Measurements from ENCODE around the gene SEZ6L.

DNA sequence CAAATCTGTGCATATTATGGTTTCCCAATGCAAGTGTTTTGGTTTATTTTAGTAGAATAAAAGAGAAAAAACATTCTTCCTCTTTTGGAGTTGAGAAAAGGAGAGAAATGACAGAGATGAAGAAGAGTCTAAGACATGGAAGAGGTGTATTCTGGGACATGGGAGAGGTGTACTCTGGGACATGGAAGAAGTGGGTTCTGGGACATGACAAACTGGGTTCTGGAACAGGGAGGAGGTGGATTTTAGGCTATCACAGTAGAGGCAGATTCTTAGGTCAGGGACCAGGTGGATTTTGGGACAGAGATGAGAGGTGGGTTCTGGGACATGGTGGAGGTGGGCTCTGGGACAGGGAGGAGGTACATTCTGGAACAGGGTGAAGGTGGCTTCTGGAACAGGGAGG is 257.7 kb downstream of the SEZ6L start:
- TF ChIP-seq, protein P1, sequence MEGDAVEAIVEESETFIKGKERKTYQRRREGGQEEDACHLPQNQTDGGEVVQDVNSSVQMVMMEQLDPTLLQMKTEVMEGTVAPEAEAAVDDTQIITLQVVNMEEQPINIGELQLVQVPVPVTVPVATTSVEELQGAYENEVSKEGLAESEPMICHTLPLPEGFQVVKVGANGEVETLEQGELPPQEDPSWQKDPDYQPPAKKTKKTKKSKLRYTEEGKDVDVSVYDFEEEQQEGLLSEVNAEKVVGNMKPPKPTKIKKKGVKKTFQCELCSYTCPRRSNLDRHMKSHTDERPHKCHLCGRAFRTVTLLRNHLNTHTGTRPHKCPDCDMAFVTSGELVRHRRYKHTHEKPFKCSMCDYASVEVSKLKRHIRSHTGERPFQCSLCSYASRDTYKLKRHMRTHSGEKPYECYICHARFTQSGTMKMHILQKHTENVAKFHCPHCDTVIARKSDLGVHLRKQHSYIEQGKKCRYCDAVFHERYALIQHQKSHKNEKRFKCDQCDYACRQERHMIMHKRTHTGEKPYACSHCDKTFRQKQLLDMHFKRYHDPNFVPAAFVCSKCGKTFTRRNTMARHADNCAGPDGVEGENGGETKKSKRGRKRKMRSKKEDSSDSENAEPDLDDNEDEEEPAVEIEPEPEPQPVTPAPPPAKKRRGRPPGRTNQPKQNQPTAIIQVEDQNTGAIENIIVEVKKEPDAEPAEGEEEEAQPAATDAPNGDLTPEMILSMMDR (IDR thresholded peaks at IDR 0.05 in 4 of 5, conservative IDR thresholded peaks at IDR 0.05 in 1 of 5), result no peak
- no peak for TF ChIP-seq POLR2A (IDR thresholded peaks at IDR 0.05)
